ENCODE results near the gene VSTM1.

- TF ChIP-seq CTCF (IDR thresholded peaks at IDR 0.05) = no peak
- TF ChIP-seq POLR2A (IDR thresholded peaks at IDR 0.05) = no peak
Measured at GRCh38 chr19:54099190-54099902, 35.6 kb upstream of the VSTM1 start.

All from Peyer's patch (tissue), 4 donors.